GM21367 (cell line): ENCODE measurements around the gene ZC3H6.

Experiments
- ATAC-seq: cut with Tn5 transposase; IDR thresholded peaks from one replicate; pipeline ENCODE4 v1.9.1; 2021; ENCODE audit not compliant: unreplicated experiment

The ZC3H6 gene

GRCh38 chr2:112275311-112275886, at the start of gene ZC3H6:
Gene ZC3H6 (plus strand): TSS chr2:112275597. CDS start chr2:112275995, 398 bp downstream.
- peak; percentile 95 for ATAC-seq

DNA sequence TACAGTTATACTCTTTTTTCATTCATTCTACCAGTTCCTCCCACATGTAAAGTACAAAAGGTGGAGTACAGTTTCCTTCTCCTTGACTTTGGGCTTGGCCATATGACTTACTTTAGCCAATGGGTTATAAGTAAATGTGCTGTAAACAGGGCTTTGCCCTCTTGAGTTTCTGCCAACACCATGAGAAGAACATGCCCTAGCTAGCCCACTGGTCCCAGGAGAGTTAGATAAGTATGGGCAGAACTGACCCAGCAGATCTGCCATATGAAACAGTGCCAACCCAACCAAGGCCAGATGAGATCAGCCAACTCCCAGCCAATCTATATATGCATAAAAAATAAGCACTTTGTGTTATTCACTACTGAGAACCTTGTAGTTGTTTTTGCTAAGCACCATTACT, 46.0 kb upstream of the ZC3H6 start:
- no peak for ATAC-seq

GRCh38 chr2:112230371-112230770, 45.0 kb upstream of the ZC3H6 start:
- ATAC-seq: no peak

GRCh38 chr2:112239862-112240261, 35.5 kb upstream of the ZC3H6 start:
- no peak for ATAC-seq

DNA sequence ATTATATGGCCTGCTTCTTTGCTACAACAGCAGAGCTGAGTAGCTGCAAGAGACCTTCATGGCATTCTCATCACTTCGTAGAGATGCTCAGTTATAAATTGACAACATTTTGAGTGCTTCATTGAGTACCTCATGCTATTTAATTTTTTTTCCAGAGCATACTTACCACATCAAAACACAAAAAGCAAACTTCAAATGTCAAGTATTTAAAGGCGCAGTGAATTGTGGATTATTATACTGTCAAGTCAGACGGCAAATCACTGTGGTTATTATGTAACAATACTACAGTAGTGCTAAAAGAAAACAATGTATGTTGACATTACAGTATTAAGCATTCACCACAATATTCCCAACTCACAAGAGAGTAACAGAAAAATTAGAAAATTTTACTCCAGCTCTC, 33.0 kb upstream of the ZC3H6 start:
- ATAC-seq: no peak

DNA sequence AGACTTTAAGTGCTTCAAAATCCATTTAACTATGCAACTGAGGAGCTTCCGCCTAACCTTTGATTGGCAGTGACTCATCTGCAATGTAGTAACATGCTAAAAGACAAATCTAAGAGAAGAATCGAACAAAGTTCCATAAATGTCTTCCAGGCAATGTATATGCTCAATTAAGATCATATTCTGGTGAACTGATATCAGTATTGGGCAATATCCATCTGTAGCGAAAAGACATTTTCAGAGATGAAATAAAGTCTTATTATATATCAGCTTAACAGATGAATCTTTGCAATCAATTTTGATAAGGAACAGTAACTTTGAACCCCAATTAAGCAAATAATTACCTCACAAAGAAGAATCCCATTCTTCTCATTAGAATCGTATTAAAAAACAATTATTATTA, 32.2 kb upstream of the ZC3H6 start:
- ATAC-seq: no peak

GRCh38 chr2:112244854-112245253, 30.5 kb upstream of the ZC3H6 start:
- ATAC-seq: no peak

GRCh38 chr2:112251271-112251670, 24.1 kb upstream of the ZC3H6 start:
- ATAC-seq: no peak

GRCh38 chr2:112253261-112253815, 22.1 kb upstream of the ZC3H6 start:
- no peak for ATAC-seq

- ATAC-seq: peak; percentile 82
These were observed 20.7 kb upstream of the ZC3H6 start, which contains the start of gene ZC3H8 for GRCh38 chr2:112254466-112255240. Gene ZC3H8 (minus strand): TSS chr2:112255042. CDS start chr2:112254981, 61 bp downstream.

GRCh38 chr2:112255875-112256274, 19.5 kb upstream of the ZC3H6 start:
- no peak for ATAC-seq

- ATAC-seq: no peak
These were observed 18.7 kb upstream of the ZC3H6 start for GRCh38 chr2:112256654-112257053.

- ATAC-seq: no peak
These were observed 17.8 kb upstream of the ZC3H6 start for GRCh38 chr2:112257575-112257974.

- no peak for ATAC-seq
These were observed 15.7 kb upstream of the ZC3H6 start for GRCh38 chr2:112259509-112260294.

DNA sequence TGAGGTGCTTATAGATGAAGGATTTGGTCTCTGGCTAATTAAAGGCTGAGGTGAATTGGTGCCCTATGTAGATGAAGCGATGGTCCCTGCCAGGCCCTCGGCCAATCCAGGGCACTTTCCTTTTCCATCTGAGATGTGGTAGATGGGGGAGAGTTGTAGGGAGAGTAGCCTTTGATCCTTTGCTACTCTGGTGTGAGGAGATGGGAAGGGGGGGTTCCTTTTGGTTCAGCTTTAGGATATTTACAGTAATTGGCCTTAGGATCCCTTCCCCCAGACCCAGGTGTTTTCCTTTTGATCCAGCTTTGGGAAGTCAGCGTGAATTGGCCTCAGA, 15.1 kb upstream of the ZC3H6 start:
- ATAC-seq: no peak

GRCh38 chr2:112262876-112263275, 12.5 kb upstream of the ZC3H6 start:
- ATAC-seq: no peak

GRCh38 chr2:112268547-112268946, 6.8 kb upstream of the ZC3H6 start:
- no peak for ATAC-seq

DNA sequence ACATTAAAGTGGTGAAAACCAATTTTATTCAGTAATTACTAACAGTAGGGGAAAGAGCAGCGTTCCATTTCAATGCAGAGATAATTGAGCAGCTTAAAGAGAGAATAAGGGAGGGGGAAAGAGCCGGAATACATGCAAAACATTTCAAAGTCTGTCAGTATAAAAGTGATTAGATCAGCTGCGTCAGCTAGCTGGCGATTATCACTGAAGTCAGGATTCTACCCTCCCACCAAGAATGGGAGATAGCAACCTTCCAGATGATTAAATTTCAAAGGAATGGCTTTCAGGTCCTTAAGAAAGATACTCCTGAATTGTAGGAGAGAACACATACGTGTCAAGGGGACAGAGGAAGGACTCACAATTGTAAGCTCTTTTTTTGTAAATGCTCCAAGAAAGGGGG, 2.7 kb upstream of the ZC3H6 start:
- no peak for ATAC-seq

DNA sequence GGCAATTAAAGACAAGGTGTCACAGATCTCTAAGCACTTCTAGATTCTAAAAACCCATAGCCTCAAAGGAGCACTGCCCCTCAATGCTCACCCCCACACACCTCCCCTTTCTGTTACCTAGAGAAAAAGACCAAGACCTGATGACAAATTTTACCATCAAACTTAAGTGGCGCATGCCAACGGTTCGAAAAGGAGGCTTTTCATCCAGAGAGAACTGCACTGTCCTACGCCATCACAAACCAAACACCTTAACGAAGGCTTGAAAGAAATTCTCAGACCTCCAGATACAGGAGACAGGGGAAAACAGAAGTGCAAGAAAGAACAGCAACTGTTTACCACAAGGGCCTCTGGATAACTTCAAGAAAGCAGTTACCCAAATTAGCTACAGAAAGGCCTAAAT, 2.0 kb upstream of the ZC3H6 start:
- no peak for ATAC-seq

GRCh38 chr2:112275887-112276773, 733 bp downstream of the ZC3H6 start:
- ATAC-seq: peak; percentile 41

GRCh38 chr2:112276954-112277353, 1.6 kb downstream of the ZC3H6 start:
- no peak for ATAC-seq
